BLaER1 treated with 17β-estradiol and CSF1 and Interleukin-3, amounts not matched to agents 10 nM and 100 nM (cell line): ENCODE results near the gene RIN2.
"Not testable (repeated sequence)": the region's sequence is repeated elsewhere in the genome, so short reads cannot be mapped to it uniquely, and the experiment has no call there.

Experiments
- H3K27ac ChIP-seq, 11 experiments: shearing (Covaris generic); formaldehyde crosslinking; 2 replicates each; pipeline ENCODE4 v1.8.1; 2022
- H3K27me3 ChIP-seq, 11 experiments: shearing (Covaris generic); formaldehyde crosslinking; 2 replicates each; pipeline ENCODE4 v1.8.1; 2022
- H3K36me3 ChIP-seq, 11 experiments: shearing (Covaris generic); formaldehyde crosslinking; 2 replicates each; pipeline ENCODE4 v1.8.1; 2022
- H3K4me1 ChIP-seq, 10 experiments: shearing (Covaris generic); formaldehyde crosslinking; 2 replicates each; pipeline ENCODE4 v1.8.1; 2022
- H3K4me2 ChIP-seq, 11 experiments: shearing (Covaris generic); formaldehyde crosslinking; 2 replicates each; pipeline ENCODE4 v1.8.1; 2022
- H3K4me3 ChIP-seq, 10 experiments: shearing (Covaris generic); formaldehyde crosslinking; 2 replicates each; pipeline ENCODE4 v1.8.1; 2022
- H3K9ac ChIP-seq, 11 experiments: shearing (Covaris generic); formaldehyde crosslinking; 2 replicates each; pipeline ENCODE4 v1.8.1; 2022
- H3K9me3 ChIP-seq, 11 experiments: shearing (Covaris generic); formaldehyde crosslinking; replicated peaks in 1 of 11; 2 replicates each; pipeline ENCODE4 v1.8.1; 2022
- H4K20me1 ChIP-seq, 11 experiments: shearing (Covaris generic); formaldehyde crosslinking; 2 replicates each; pipeline ENCODE4 v1.8.1; 2022
- Cebpa-rat ChIP-seq, 11 experiments: shearing (Covaris generic); IDR thresholded peaks; 2 replicates each; pipeline ENCODE4 v1.8.1; 2022

RIN2 gene

DNA sequence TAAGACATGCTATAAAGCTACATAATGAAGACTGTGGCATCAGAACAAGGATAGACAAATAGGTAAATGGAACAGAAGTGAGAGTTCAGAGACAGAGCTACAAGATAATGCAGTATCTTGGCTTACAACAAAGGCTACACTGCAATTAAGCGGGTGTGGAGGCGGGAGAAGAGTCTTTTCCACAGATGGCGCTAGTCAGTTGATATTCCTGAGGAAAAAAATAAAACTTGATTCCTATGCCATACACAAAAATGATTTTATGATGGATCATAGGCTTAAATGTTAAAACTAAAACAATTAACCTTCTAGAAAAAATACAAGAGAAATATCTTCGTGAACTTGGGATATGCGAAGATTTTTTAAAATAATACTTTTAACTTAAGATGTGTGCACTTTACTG, 31.0 kb downstream of the RIN2 start:
- Histone ChIP-seq H3K36me3 (peaks cover 0 to 12% (median 4%) of the 10 kb centered on the region in 11 experiments; a peak in 6 of 22 replicates), H3K27ac (no peak overlapping the region), H4K20me1 (peaks cover 0 to 3% (median 0%) of the 10 kb centered on the region in 11 experiments; a peak in 3 of 22 replicates), H3K4me3 (no peak overlapping the region), H3K4me1 (peaks cover 21 to 43% (median 25%) of the 10 kb centered on the region in 10 experiments), H3K27me3 (no peaks in the 10 kb centered on the region), H3K9me3 (peaks cover 6 to 24% (median 18%) of the 10 kb centered on the region in 11 experiments; a peak in 19 of 22 replicates), H3K9ac (no peak overlapping the region), H3K4me2 (no peak overlapping the region)
- TF ChIP-seq Cebpa-rat (IDR thresholded peaks at IDR 0.05), result no peak

DNA sequence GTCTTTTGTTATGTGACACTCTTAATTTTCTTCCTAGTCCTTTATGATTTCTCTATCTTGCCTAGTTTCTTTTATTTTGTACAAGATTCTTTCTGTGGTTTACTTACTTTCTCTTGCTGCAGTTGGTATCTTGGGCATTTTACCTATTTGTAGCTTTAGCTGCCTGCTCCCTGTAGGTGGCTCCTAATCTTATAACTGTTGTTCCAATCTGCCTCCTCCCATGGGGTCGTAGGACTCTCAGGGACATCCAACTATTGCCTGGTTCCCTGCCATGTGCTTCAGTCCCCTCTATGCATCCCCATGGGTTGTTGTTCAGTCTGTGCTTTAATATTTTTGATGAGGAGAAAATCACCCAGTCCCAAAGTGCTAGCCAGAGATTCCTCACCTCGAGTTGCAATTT, 31.4 kb downstream of the RIN2 start:
- no peak for TF ChIP-seq Cebpa-rat (IDR thresholded peaks at IDR 0.05)
- Histone ChIP-seq H3K27me3 (no peaks in the 10 kb centered on the region), H4K20me1 (peaks cover 0 to 3% (median 0%) of the 10 kb centered on the region in 11 experiments; a peak in 3 of 22 replicates), H3K4me2 (no peak overlapping the region), H3K27ac (no peak overlapping the region), H3K36me3 (peaks cover 0 to 12% (median 4%) of the 10 kb centered on the region in 11 experiments; a peak in 6 of 22 replicates), H3K9ac (no peak overlapping the region), H3K9me3 (peaks cover 6 to 24% (median 18%) of the 10 kb centered on the region in 11 experiments; a peak in 19 of 22 replicates), H3K4me1 (peaks cover 20 to 42% (median 24%) of the 10 kb centered on the region in 10 experiments), H3K4me3 (no peak overlapping the region)

GRCh38 chr20:19791887-19792286, 33.8 kb downstream of the RIN2 start:
- H3K9ac ChIP-seq, result no peak overlapping the region
- H4K20me1 ChIP-seq, result peaks cover 0 to 3% (median 0%) of the 10 kb centered on the region in 11 experiments; a peak in 1 of 22 replicates
- H3K9me3 ChIP-seq, result peaks cover 6 to 24% (median 18%) of the 10 kb centered on the region in 11 experiments; a peak in 19 of 22 replicates
- H3K27me3 ChIP-seq, result no peaks in the 10 kb centered on the region
- H3K4me3 ChIP-seq, result no peak overlapping the region
- no peak overlapping the region for H3K27ac ChIP-seq
- peaks cover 0 to 18% (median under 1%) of the 10 kb centered on the region in 10 experiments; a peak in 7 of 20 replicates for H3K4me1 ChIP-seq
- H3K36me3 ChIP-seq, result peaks cover 0 to 18% (median 4%) of the 10 kb centered on the region in 11 experiments; a peak in 6 of 22 replicates
- no peak for TF ChIP-seq Cebpa-rat (IDR thresholded peaks at IDR 0.05)
- peak overlapping the region in 2 of 11 experiments; percentile 17 to 40; a peak in 2 of 22 replicates for H3K4me2 ChIP-seq

DNA sequence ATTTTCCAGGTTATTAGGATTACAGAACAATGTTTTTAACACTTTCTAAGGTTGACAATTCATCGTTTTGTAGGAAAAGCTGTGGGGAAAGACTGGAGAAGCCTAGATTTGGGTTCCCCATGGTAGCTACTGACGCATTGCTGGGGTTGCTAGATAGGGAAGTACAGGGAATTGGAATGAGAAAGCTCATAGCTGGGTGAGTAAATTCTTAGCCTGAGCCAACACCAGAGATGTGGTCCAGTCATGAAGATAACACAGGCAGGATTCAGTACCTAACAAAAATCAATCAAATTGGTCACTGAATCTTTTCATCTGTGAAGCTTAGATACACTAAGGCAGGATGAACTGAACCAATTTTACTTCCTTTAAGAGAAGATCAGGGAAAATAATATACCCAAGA, 35.7 kb downstream of the RIN2 start:
- no peak for TF ChIP-seq Cebpa-rat (IDR thresholded peaks at IDR 0.05)

DNA sequence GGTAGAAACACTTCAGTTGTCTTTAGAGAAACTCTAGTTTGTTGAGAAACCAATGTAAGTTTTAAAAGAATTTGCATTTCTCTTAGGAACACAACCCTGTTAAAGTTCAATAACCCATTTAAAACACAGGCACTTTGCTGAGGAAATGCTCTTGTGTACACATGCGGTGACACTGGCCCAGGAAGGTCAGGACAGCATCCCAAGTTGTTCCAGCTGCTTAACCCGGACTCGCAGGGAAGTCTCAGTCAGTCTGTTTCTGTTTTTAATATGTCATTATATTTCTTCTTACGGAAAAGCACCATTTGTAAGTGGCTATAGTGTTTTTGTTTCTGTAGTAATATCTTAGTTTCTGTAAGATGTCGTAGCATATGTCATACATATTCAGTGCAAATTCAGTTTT, 36.9 kb downstream of the RIN2 start:
- TF ChIP-seq Cebpa-rat (IDR thresholded peaks at IDR 0.05), result no peak
- H3K27ac ChIP-seq, result no peak overlapping the region
- H3K4me3 ChIP-seq, result no peak overlapping the region
- no peak overlapping the region for H3K9ac ChIP-seq
- H3K27me3 ChIP-seq, result no peaks in the 10 kb centered on the region
- no peaks in the 10 kb centered on the region; a peak in 1 of 22 replicates for H3K9me3 ChIP-seq
- H3K36me3 ChIP-seq, result peaks cover 0 to 21% (median 8%) of the 10 kb centered on the region in 11 experiments; a peak in 14 of 22 replicates
- peaks cover 0 to 25% (median 3%) of the 10 kb centered on the region in 10 experiments; a peak in 8 of 20 replicates for H3K4me1 ChIP-seq
- H3K4me2 ChIP-seq, result no peak overlapping the region
- H4K20me1 ChIP-seq, result no peaks in the 10 kb centered on the region; a peak in 1 of 22 replicates

More for the DNA sequence above, 35.7 kb downstream of the RIN2 start:
- peaks cover 0 to 15% (median 0%) of the 10 kb centered on the region in 10 experiments; a peak in 4 of 20 replicates for H3K4me1 ChIP-seq
- H3K9ac ChIP-seq, result no peak overlapping the region
- H3K9me3 ChIP-seq, result peaks cover 0 to 10% (median 4%) of the 10 kb centered on the region in 11 experiments; a peak in 17 of 22 replicates
- H3K4me3 ChIP-seq, result no peak overlapping the region
- H3K4me2 ChIP-seq, result no peak overlapping the region
- no peak overlapping the region for H3K27ac ChIP-seq
- no peaks in the 10 kb centered on the region for H3K27me3 ChIP-seq
- peaks cover 0 to 14% (median 3%) of the 10 kb centered on the region in 11 experiments; a peak in 4 of 22 replicates for H3K36me3 ChIP-seq
- peaks cover 0 to 3% (median 0%) of the 10 kb centered on the region in 11 experiments; a peak in 1 of 22 replicates for H4K20me1 ChIP-seq

DNA sequence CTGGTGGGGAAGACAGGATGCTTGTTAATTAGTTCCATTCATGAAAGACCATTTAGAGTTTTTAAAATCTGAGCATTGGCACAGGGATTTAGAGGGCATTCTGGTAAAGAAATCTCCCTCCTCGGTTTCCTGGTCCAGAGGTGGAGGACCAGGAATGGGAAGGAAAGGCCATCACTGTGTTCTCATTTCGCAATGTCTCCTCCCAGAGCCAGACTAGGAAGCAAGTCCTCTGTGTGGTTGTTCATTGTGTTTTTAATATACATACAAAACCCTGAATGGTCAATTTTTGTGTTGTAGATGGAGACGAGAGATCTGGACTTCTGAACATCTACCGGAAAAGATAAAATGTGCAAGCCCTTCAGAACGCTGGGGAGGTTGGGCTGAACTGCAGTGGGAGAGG, 41.3 kb downstream of the RIN2 start:
- Histone ChIP-seq H3K4me1 (peaks cover 0 to 30% (median 7%) of the 10 kb centered on the region in 10 experiments; a peak in 12 of 20 replicates), H3K4me2 (peak overlapping the region in 4 of 11 experiments; percentile 3 to 39 (median 28); a peak in 6 of 22 replicates), H3K27me3 (no peaks in the 10 kb centered on the region), H4K20me1 (no peaks in the 10 kb centered on the region; a peak in 1 of 22 replicates), H3K27ac (no peak overlapping the region), H3K9me3 (peaks cover 0 to 4% (median 0%) of the 10 kb centered on the region in 11 experiments; a peak in 1 of 22 replicates), H3K4me3 (no peak overlapping the region), H3K9ac (no peak overlapping the region), H3K36me3 (peaks cover 0 to 46% (median 31%) of the 10 kb centered on the region in 11 experiments; a peak in 18 of 22 replicates)
- TF ChIP-seq Cebpa-rat (IDR thresholded peaks at IDR 0.05), result peak in 3 of 11 experiments; percentile 14 to 27 (median 16); a peak in 1 of 22 replicates

- H3K27me3 ChIP-seq, result no peaks in the 10 kb centered on the region
- peaks cover 0 to 16% (median 6%) of the 10 kb centered on the region in 11 experiments; a peak in 8 of 22 replicates for H3K9me3 ChIP-seq
- H3K4me3 ChIP-seq, result no peak overlapping the region
- no peak overlapping the region for H3K9ac ChIP-seq
- H3K36me3 ChIP-seq, result peaks cover 0 to 59% (median 40%) of the 10 kb centered on the region in 11 experiments; a peak in 19 of 22 replicates
- no peak overlapping the region for H3K27ac ChIP-seq
- TF ChIP-seq Cebpa-rat (IDR thresholded peaks at IDR 0.05), result no peak
- no peak overlapping the region for H3K4me2 ChIP-seq
- peaks cover 7 to 41% (median 15%) of the 10 kb centered on the region in 10 experiments for H3K4me1 ChIP-seq
- no peaks in the 10 kb centered on the region; a peak in 3 of 22 replicates for H4K20me1 ChIP-seq
These were observed 44.0 kb downstream of the RIN2 start for GRCh38 chr20:19802099-19802491.

GRCh38 chr20:19802492-19803158, 44.6 kb downstream of the RIN2 start:
- no peaks in the 10 kb centered on the region; a peak in 3 of 22 replicates for H4K20me1 ChIP-seq
- no peak overlapping the region for H3K27ac ChIP-seq
- H3K9ac ChIP-seq, result no peak overlapping the region
- H3K36me3 ChIP-seq, result peaks cover 0 to 61% (median 40%) of the 10 kb centered on the region in 11 experiments; a peak in 19 of 22 replicates
- H3K9me3 ChIP-seq, result peaks cover 0 to 16% (median 6%) of the 10 kb centered on the region in 11 experiments; a peak in 8 of 22 replicates
- H3K4me2 ChIP-seq, result 0 out of 22 replicates have a peak overlapping the region, but pooled peaks of 1 of the 11 experiments have one; percentile 47
- no peaks in the 10 kb centered on the region for H3K27me3 ChIP-seq
- no peak for TF ChIP-seq Cebpa-rat (IDR thresholded peaks at IDR 0.05)
- peaks cover 12 to 44% (median 20%) of the 10 kb centered on the region in 10 experiments for H3K4me1 ChIP-seq
- no peak overlapping the region for H3K4me3 ChIP-seq

GRCh38 chr20:19806276-19806675, 48.2 kb downstream of the RIN2 start:
- H4K20me1 ChIP-seq, H3K4me3 ChIP-seq, H3K9ac ChIP-seq, H3K27me3 ChIP-seq, H3K27ac ChIP-seq: not testable (repeated sequence)
- Histone ChIP-seq H3K4me1 (peaks cover 41 to 59% (median 48%) of the 10 kb centered on the region in 10 experiments), H3K9me3 (peaks cover 0 to 16% (median 6%) of the 10 kb centered on the region in 11 experiments; a peak in 8 of 22 replicates), H3K36me3 (peaks cover 0 to 56% (median 21%) of the 10 kb centered on the region in 11 experiments; a peak in 19 of 22 replicates), H3K4me2 (peak overlapping the region in 9 of 11 experiments; percentile 9 to 56 (median 31); a peak in 12 of 22 replicates)
